ENCODE data around the gene LRRFIP1. TPM values are rescaled to one million over a fixed set of nuclear protein-coding genes. Genes with fewer than 3 reads are reported as not detected.

Gene LRRFIP1
- total and polyA plus RNA-seq, 2 of the 13 experiments (the other 11 are each of a cell fraction or from before 2014, with no cell fraction given): 15.9 to 40.5 TPM

GRCh38 chr2:237682151-237682550 is 54.8 kb downstream of the LRRFIP1 start:
- no peak for DNase-seq (ENCODE audit: low spot score)
- Histone ChIP-seq H3K27ac (ENCODE audit: extremely low read length, insufficient read depth, low read length) (peak overlapping the region; percentile 0), H3K27me3 (ENCODE audit: control insufficient read depth in 1 of 2, insufficient read depth in 2 of 2, low read length in 2 of 2) (no peaks in the 10 kb centered on the region), H3K9ac (ENCODE audit: insufficient read depth, low read depth, low read length) (no peak overlapping the region), H3K36me3 (replicated peaks in 1 of 2; ENCODE audit: control insufficient read depth in 1 of 2, insufficient read depth in 2 of 2, low read length in 2 of 2) (no peaks in the 10 kb centered on the region), H3K4me2 (ENCODE audit: low read depth, low read length) (no peak overlapping the region), H2AFZ (ENCODE audit: low read length) (no peak overlapping the region), H3K4me3 (replicated peaks in 1 of 3; ENCODE audit: insufficient read depth in 1 of 3, low read depth in 2 of 3, low read length in 3 of 3) (no peak overlapping the region), H3K79me2 (ENCODE audit: insufficient read depth, low read length) (no peaks in the 10 kb centered on the region), H3K4me1 (ENCODE audit: insufficient read depth, low read length) (peaks cover 94% of the 10 kb centered on the region), H4K20me1 (ENCODE audit: insufficient read depth, low read length) (no peaks in the 10 kb centered on the region), H3K9me3 (ENCODE audit: low read length) (no peaks in the 10 kb centered on the region)
- in situ Hi-C loops (cut with HindIII; ENCODE audit: extremely low pct_ligation_motif_present, low pct_unique_long_range_greater_than_20kb): no loop called here
- TF ChIP-seq ONECUT2 (CRISPR knock-in tag; IDR thresholded peaks at IDR 0.05): no peak
- no peak for TF ChIP-seq RBAK (CRISPR knock-in tag; IDR thresholded peaks at IDR 0.05)
- no peak for TF ChIP-seq NCOA2 (CRISPR knock-in tag; IDR thresholded peaks at IDR 0.05)
- TF ChIP-seq ZNF629 (CRISPR knock-in tag; conservative IDR thresholded peaks at IDR 0.05): no peak
- TF ChIP-seq MTA3 (CRISPR knock-in tag; IDR thresholded peaks at IDR 0.05): no peak
- TF ChIP-seq ZBTB38 (CRISPR knock-in tag; IDR thresholded peaks at IDR 0.05): peak; percentile 43; the same call in 1 of the 2 replicates
- TF ChIP-seq HNF1B (CRISPR knock-in tag; IDR thresholded peaks at IDR 0.05): 0 out of 2 replicates have a peak, but pooled peaks have one; percentile 21
- WGBS (ENCODE audit: low lambda C conversion rate): 87% methylated on average over 7 of the region's 7 CpGs
- BruUV-seq (replicated peaks): no TSS peak
- CTCF ChIA-PET (ENCODE audit: low intra/inter-chr PET ratio, low total read pairs): no interaction called here
- no peak for FAIRE-seq
- intact Hi-C loops (cut with micrococcal nuclease; ENCODE audit: unreplicated experiment): no loop called here
- POLR2A ChIA-PET: no interaction called here
- ATAC-seq: no peak

Data from HepG2 (cell line).